ENCODE measurements around the gene UBAC2. TPM values are rescaled to one million over a fixed set of nuclear protein-coding genes. Genes with fewer than 3 reads are reported as not detected.

UBAC2 gene
- total RNA-seq, 1 donor from 2014 or later = 70.8 TPM

DNA sequence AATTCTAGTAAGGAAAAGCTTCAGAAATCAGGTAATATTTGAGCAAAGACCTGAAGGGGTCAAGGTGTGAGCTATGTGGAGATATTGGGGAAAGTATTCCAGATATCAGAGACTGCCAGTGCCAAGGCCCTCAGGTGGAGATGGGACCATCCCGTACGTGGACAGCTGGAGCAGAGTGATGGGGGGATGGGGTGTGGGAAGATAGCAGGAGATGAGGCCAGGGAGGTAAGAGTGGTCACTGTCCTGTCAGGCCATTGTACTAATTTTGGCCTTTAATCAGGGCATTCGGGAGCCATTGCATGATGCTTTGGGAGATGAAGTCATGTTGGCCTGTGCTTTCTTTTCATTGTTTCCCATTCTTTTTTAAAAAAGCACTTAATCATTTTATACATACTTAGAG, 70.6 kb downstream of the UBAC2 start:
- TF ChIP-seq, protein P1, sequence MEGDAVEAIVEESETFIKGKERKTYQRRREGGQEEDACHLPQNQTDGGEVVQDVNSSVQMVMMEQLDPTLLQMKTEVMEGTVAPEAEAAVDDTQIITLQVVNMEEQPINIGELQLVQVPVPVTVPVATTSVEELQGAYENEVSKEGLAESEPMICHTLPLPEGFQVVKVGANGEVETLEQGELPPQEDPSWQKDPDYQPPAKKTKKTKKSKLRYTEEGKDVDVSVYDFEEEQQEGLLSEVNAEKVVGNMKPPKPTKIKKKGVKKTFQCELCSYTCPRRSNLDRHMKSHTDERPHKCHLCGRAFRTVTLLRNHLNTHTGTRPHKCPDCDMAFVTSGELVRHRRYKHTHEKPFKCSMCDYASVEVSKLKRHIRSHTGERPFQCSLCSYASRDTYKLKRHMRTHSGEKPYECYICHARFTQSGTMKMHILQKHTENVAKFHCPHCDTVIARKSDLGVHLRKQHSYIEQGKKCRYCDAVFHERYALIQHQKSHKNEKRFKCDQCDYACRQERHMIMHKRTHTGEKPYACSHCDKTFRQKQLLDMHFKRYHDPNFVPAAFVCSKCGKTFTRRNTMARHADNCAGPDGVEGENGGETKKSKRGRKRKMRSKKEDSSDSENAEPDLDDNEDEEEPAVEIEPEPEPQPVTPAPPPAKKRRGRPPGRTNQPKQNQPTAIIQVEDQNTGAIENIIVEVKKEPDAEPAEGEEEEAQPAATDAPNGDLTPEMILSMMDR (IDR thresholded peaks at IDR 0.05) = no peak
- no peak for DNase-seq (ENCODE audit: low spot score)
- Mint-ChIP-seq H3K9me3 (ENCODE audit: low read depth) (no peaks in the 10 kb centered on the region), H3K4me1 (ENCODE audit: low read depth) (peaks cover 12% of the 10 kb centered on the region), H3K27me3 (ENCODE audit: low read depth) (no peaks in the 10 kb centered on the region), H3K36me3 (ENCODE audit: low read depth) (peaks cover 4% of the 10 kb centered on the region), H3K27ac (ENCODE audit: unreplicated experiment) (no peak overlapping the region), H3K4me3 (ENCODE audit: unreplicated experiment) (no peak overlapping the region)

- no peak for DNase-seq (ENCODE audit: low spot score)
- H3K4me1 Mint-ChIP-seq (ENCODE audit: low read depth) = peaks cover 12% of the 10 kb centered on the region
- no peak overlapping the region for H3K4me3 Mint-ChIP-seq (ENCODE audit: unreplicated experiment)
- H3K27me3 Mint-ChIP-seq (ENCODE audit: low read depth) = no peaks in the 10 kb centered on the region
- TF ChIP-seq, protein P1 (IDR thresholded peaks at IDR 0.05) = no peak
- no peaks in the 10 kb centered on the region for H3K9me3 Mint-ChIP-seq (ENCODE audit: low read depth)
- peaks cover 4% of the 10 kb centered on the region for H3K36me3 Mint-ChIP-seq (ENCODE audit: low read depth)
- H3K27ac Mint-ChIP-seq (ENCODE audit: unreplicated experiment) = no peak overlapping the region
Measured at GRCh38 chr13:99272481-99272880, 71.8 kb downstream of the UBAC2 start.

DNA sequence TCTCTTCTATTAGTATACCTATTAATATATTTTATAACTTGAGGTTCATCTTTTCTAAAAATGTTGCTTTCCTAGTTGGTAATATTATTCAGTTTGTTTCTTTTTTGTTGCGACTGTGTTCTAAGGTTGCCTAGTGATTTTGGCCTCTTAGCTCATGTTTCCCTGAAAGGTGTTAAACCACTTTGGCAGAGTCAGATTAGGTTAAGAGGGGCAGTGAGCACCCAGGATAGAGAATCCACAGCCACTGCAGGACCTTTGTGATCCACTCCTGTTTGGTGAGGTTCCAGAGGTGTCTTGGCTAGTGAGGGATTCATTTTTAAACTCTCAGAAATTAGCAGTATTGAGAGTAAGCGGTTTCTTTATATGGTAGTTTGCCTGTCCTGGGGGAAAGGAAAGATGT, 72.5 kb downstream of the UBAC2 start:
- Mint-ChIP-seq H3K4me1 (ENCODE audit: low read depth) (peaks cover 12% of the 10 kb centered on the region), H3K4me3 (ENCODE audit: unreplicated experiment) (no peak overlapping the region), H3K9me3 (ENCODE audit: low read depth) (no peaks in the 10 kb centered on the region), H3K36me3 (ENCODE audit: low read depth) (peaks cover 6% of the 10 kb centered on the region), H3K27me3 (ENCODE audit: low read depth) (no peaks in the 10 kb centered on the region), H3K27ac (ENCODE audit: unreplicated experiment) (no peak overlapping the region)
- no peak for DNase-seq (ENCODE audit: low spot score)
- TF ChIP-seq, protein P1 (IDR thresholded peaks at IDR 0.05) = no peak

- Mint-ChIP-seq H3K36me3 (ENCODE audit: low read depth) (peaks cover 8% of the 10 kb centered on the region), H3K9me3 (ENCODE audit: low read depth) (no peaks in the 10 kb centered on the region), H3K4me1 (ENCODE audit: low read depth) (peaks cover 14% of the 10 kb centered on the region), H3K27me3 (ENCODE audit: low read depth) (no peaks in the 10 kb centered on the region), H3K27ac (ENCODE audit: unreplicated experiment) (no peak overlapping the region), H3K4me3 (ENCODE audit: unreplicated experiment) (no peak overlapping the region)
- DNase-seq (ENCODE audit: low spot score) = no peak
- TF ChIP-seq, protein P1 (IDR thresholded peaks at IDR 0.05) = no peak
Measured at GRCh38 chr13:99275093-99275469, 74.4 kb downstream of the UBAC2 start.

GRCh38 chr13:99276706-99277105, 76.1 kb downstream of the UBAC2 start:
- Mint-ChIP-seq H3K9me3 (ENCODE audit: low read depth) (no peaks in the 10 kb centered on the region), H3K36me3 (ENCODE audit: low read depth) (peaks cover 12% of the 10 kb centered on the region), H3K4me3 (ENCODE audit: unreplicated experiment) (no peak overlapping the region), H3K4me1 (ENCODE audit: low read depth) (peaks cover 18% of the 10 kb centered on the region), H3K27me3 (ENCODE audit: low read depth) (no peaks in the 10 kb centered on the region), H3K27ac (ENCODE audit: unreplicated experiment) (no peak overlapping the region)
- TF ChIP-seq, protein P1 (IDR thresholded peaks at IDR 0.05) = no peak
- DNase-seq (ENCODE audit: low spot score) = no peak
